ENCODE results near the gene ROR2.

DNA sequence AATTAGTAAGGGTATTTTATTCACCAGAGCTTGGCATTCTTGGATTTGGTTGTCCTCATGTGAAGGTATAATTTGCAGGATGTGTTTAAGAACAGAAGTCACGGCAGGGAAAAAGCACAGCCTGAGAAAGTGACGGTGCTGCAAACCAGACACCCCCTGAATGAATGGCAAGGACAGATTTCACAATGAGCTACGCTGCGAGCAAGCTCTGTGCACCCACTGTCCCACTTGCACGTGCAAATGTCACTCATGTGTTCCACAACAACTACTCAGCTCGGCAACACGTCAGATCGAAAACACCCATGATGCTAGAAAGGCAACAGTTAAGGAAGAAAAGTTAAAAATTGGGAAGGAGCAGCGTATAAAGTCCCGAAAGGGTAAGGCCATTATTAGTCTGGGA is 168.9 kb downstream of the ROR2 start:
- TF ChIP-seq, protein P1, sequence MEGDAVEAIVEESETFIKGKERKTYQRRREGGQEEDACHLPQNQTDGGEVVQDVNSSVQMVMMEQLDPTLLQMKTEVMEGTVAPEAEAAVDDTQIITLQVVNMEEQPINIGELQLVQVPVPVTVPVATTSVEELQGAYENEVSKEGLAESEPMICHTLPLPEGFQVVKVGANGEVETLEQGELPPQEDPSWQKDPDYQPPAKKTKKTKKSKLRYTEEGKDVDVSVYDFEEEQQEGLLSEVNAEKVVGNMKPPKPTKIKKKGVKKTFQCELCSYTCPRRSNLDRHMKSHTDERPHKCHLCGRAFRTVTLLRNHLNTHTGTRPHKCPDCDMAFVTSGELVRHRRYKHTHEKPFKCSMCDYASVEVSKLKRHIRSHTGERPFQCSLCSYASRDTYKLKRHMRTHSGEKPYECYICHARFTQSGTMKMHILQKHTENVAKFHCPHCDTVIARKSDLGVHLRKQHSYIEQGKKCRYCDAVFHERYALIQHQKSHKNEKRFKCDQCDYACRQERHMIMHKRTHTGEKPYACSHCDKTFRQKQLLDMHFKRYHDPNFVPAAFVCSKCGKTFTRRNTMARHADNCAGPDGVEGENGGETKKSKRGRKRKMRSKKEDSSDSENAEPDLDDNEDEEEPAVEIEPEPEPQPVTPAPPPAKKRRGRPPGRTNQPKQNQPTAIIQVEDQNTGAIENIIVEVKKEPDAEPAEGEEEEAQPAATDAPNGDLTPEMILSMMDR (IDR thresholded peaks at IDR 0.05), result no peak
- TF ChIP-seq ZFX (IDR thresholded peaks at IDR 0.05; ENCODE audit: borderline replicate concordance), result no peak

Measured in 22Rv1 (cell line).